ENCODE data around the gene SFXN4. TPM values are rescaled to one million over a fixed set of nuclear protein-coding genes. Genes with fewer than 3 reads are reported as not detected.

SFXN4 gene, protein sequence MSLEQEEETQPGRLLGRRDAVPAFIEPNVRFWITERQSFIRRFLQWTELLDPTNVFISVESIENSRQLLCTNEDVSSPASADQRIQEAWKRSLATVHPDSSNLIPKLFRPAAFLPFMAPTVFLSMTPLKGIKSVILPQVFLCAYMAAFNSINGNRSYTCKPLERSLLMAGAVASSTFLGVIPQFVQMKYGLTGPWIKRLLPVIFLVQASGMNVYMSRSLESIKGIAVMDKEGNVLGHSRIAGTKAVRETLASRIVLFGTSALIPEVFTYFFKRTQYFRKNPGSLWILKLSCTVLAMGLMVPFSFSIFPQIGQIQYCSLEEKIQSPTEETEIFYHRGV
- total RNA-seq (2014; rRNA removed; shearing (Covaris generic)), result 12.0 and 26.6 TPM in 2 replicates

GRCh38 chr10:119165171-119166117 is at the start of gene SFXN4:
TSS of gene SFXN4 (minus strand) at chr10:119165714. CDS start at chr10:119165647, 67 bp downstream.
- DNase-seq (ENCODE audit: low read depth), result peak; percentile 65

DNA sequence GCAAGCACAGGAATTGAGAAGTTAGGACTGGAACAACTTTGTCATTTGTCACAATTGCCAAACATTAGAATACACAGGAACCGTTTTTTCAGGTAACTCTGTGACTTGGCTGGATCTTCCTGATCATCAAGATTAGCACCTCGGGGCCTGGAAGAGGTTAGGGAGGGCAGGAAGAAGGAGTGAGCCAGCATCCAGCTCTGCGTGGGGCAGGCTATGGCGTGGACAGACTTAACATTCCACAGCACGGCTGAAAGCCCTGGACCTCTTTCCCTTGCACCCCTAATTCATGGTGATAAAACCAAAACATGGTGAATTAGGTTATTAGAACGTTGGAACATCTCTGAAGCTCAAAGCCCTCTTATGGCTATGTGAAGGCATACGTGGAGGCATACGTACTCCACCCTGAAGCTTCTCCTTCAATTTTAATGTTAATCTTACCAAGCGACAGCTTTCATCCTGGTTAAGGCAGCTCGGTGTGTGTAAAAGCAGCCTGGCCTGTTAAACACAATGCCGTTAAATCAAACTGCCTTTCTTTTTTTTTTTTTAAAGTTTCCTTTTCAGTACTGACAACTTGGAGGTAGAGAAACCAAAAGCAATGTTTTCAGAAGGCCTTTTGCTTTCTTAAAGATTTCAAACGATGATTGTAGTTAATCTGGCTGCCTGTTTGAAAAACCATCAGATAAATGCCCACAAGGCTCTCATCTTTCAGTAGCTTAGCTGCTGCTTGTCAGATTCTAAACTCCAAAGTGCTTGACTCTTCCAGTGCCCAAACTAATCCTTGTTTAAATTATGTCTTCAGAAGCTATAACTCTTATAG is 46.3 kb upstream of the SFXN4 start:
- DNase-seq (ENCODE audit: low read depth), result no peak

- no peak for DNase-seq (ENCODE audit: low read depth)
Observed at GRCh38 chr10:119211176-119211575, 45.7 kb upstream of the SFXN4 start.

- DNase-seq (ENCODE audit: low read depth), result no peak
Observed at GRCh38 chr10:119210633-119211032, 45.1 kb upstream of the SFXN4 start.

GRCh38 chr10:119209736-119210355 is 44.3 kb upstream of the SFXN4 start:
- no peak for DNase-seq (ENCODE audit: low read depth)

DNA sequence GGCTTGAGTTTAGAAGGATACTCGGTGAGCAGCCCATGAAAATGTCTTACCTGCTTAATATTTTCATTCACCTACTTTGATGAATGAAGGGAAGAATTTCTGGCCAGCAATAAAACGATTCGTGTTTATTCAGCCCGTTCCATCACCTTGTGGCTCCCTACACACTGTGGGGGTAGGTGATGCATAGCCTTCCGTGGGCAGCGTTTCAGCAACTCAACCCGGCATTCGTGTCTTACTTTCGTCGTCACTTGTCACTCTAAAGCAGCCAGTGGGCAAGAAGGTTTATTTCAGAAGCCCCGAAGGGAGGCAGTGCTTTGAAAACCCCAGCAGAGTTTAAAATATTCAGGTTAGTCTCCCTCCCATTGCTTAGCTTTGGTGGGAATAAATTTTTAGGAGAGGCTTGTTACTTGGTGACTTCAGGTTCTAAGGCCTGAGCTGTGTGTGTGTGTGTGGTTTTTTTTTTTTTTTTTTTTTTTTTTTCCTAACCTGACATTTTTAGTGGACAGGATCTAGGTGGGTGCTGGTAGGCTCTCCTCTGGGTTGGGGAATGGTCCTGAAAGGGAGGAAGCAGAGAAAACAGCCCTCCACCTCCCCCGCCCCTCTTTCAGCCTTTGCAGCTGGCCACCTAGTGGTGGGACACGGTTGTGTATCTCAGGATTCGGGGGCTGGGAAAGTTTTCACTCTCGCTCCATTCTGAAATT is 43.7 kb upstream of the SFXN4 start:
- DNase-seq (ENCODE audit: low read depth), result peak; percentile 36

DNA sequence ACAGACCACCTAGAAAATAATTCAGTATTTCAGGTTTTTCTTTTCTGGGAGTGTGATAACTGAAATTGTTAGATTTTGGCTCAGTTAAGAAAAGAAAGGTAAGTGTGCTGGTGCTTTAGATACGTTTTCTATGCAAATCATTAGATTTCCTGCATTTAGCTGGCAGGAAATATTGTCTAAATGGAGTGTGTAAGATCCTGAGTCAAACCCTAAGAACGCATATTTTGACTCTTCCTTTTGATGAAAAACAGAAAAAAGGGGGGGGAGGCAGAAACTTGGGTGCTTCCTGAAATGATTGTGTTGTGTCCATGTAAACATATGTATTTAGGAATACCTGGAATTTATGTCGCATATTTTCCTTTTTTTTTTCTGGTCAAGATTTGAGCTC is 43.0 kb upstream of the SFXN4 start:
- DNase-seq (ENCODE audit: low read depth), result no peak

- peak; percentile 41 for DNase-seq (ENCODE audit: low read depth)
Observed at GRCh38 chr10:119207713-119208552, 42.4 kb upstream of the SFXN4 start.

DNA sequence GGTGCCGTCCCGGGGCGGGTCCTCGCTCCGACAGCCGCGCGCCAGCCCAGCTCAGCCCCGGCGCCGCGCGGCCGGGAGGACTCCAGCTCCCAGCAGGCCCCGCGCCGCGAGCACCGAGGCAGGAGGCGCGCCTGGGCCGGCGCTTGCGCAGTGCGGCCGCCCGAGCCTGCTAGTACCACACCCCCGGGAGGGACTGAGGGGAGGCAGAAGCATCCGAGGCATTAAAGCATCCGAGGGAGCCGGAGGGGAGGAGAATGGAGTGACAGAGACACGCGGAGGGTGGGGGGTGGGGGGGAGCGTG is 41.8 kb upstream of the SFXN4 start, which contains the start of gene GRK5:
TSS of gene GRK5 (plus strand) at position 206 of the 301 bp plus-strand sequence. CDS start 347 bp downstream, outside the sequence.
- DNase-seq (ENCODE audit: low read depth), result peak; percentile 93

DNA sequence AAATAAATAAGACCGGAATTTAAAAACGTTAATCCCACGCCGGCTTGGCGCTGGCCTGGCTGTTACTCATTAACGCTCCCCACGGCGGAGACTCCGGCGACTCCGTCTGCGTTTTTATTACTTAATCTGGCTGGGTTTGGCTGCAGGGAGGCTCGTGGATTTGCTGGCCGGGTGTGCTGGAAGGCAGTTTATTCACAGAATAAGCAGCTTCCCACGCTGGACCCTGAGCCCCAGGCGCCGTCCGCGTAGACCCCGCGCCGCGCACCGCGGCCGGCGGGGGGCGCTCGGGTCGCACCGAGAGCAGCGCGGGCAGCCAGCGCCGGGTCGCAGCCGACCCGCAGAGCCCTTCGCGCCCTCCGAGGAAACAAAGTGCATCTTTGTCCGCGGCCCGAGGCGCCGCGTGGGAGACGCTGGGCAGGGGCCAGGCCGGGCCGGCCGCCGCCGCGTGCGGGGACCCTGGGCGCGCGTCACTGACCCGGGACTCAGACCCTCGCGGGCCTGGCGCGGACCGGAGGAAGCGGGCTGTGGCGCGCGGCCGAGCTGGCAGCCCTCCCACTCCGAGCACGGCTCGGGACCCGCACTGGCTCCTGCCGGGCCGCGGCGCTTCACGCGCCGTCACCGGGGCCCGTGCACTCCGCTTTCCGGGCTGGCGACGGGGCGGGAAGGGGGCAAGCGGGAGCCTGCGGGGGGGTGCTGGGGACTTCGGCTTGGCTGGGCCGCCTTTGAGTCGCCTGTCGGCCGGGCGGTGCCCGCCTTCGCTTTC is 41.3 kb upstream of the SFXN4 start:
- peak; percentile 58 for DNase-seq (ENCODE audit: low read depth)

GRCh38 chr10:119205894-119206602 is 40.5 kb upstream of the SFXN4 start:
- peak; percentile 62 for DNase-seq (ENCODE audit: low read depth)

GRCh38 chr10:119203006-119203405 is 37.5 kb upstream of the SFXN4 start:
- DNase-seq (ENCODE audit: low read depth), result no peak

- no peak for DNase-seq (ENCODE audit: low read depth)
Observed at GRCh38 chr10:119201233-119201632, 35.7 kb upstream of the SFXN4 start.

DNA sequence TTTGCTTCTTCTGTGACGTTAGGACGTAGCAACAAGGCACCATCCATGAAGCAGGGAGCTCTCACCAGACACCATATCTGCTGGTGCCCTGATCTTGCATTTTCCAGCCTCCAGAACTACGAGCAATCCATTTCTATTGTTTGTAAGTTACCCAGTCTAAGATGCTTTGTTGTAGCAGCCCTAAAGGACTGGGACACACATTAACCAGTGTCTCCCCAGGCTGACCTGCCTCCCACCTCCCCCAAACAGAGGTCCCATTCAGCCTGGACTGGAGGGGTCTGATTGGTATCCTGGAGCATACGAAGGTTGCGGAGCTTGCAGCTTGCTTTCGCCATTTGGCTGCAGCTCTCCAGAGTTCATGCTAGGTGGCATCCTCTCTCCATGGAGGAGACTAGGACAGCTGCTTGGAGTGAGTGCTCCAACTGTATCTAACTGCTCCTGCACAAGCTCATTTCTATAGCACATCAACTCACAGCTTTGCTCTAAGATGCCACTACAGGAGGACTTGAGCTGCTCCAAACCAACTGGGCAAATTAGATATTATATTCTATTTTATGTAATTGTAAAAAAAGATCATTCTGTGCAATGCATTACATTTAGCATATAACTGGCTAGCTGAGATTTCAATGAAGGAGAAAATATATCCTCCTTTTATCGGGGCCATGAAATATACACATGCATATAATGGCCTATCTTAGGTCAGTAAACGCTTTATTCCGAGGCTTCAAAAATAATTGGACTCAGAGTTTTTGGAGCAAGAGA is 33.9 kb upstream of the SFXN4 start:
- peak; percentile 75 for DNase-seq (ENCODE audit: low read depth)

- no peak for DNase-seq (ENCODE audit: low read depth)
Observed at GRCh38 chr10:119198438-119198837, 32.9 kb upstream of the SFXN4 start.

DNA sequence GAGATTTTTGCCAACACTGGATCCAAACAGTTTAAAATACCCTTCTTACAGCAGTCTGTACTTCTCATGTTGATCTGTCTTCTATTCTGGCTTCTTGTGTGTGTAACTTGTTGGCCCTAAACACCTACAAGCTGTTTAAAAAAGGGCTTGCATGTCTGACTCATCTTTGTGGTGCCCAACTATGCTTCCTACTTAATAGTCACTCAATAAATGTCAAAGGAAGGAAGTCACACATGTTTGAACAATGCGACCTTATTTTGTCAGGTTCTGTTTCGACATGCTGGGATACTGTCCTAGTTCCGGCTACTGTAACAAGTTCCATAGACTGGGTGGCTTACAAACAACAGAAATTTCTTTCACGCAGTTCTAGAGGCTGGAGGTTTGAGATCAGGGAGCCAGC is 32.4 kb upstream of the SFXN4 start:
- DNase-seq (ENCODE audit: low read depth), result peak; percentile 67

GRCh38 chr10:119191881-119192280 is 26.4 kb upstream of the SFXN4 start:
- DNase-seq (ENCODE audit: low read depth), result no peak

Measured in RPMI7951 (cell line).